Measurements from ENCODE around the gene ZNF384. TPM values are rescaled to one million over a fixed set of nuclear protein-coding genes. Genes with fewer than 3 reads are reported as not detected.

The ZNF384 gene
- total and polyA plus RNA-seq, 11 donors = 15.0 to 38.1 (median 25.2) TPM

DNA sequence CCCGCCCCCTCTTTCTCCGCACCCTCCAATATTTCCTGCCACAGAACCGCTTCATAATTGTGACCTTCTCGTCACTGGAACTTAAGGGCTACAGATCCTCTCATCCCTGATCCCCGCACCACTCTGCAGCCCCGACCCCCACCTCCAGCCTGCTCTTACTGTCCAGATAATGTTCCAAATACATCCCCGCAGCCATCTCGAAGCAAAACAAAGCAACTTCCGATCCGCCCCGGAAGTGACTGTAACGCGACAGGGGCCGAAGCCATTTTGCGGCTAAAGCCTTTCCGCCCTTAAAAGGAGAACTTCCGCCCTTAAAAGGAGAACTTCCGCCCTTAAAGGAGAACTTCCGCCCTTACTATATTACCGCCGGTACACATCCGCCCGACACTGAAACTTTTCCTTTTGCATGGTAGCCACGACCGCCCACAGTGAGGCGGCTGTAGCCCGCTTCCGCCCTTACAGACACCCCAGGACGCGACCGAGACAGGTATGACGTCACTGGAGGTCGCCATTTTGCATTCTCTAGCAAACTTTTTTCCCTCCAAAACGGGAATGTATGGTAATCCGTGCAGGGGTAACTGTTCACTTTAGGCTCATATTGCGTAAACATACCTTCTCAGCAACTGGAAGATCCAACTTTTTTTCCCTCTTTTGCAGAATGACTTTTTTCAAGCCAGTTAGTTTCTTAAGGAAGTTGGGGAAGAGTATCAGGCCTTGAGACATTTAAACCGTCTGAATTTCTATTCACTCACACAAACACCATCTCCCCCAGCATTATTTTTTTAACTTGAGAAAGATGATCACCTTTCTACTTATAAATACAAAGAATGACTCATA is 26.1 kb downstream of the ZNF384 start, which contains the start of gene ING4:
ING4 (minus strand) TSS at position 214 of the 837 bp plus-strand sequence; CDS start at position 196, 18 bp downstream.
- intact Hi-C loops (cut with DNase I) = loop anchor here in 9 of 10 donors (1.0 to 10.0 kb wide), 10 partner anchors 16 to 62 kb away; partner anchors contain the start of genes ZNF384 (in 8 of the 9), COPS7A (in 2 of the 9) and ACRBP (in 1 of the 9)
- DNase-seq (peak; percentile 97 to 99 (median 98)), ATAC-seq (peak; percentile 99 to 100 (median 100))
- WGBS, 4 donors = 2 to 3% (median 3%) methylated on average over 37 of the region's 37 CpGs
- H3K4me3 ChIP-seq = peak within 1 kb of the TSS; percentile 40 to 86 (median 74)
- H3K27me3 ChIP-seq = no peaks in the 10 kb centered on the region
- H3K4me1 ChIP-seq = peaks cover 0 to 24% (median 12%) of the 10 kb centered on the region in 12 donors
- H3K36me3 ChIP-seq = peaks cover 0 to 47% (median 30%) of the 10 kb centered on the region in 9 donors
- peak within 1 kb of the TSS; percentile 51 to 90 (median 78) for H3K27ac ChIP-seq
- no peaks in the 10 kb centered on the region for H3K9me3 ChIP-seq
- TF ChIP-seq POLR2A (IDR thresholded peaks at IDR 0.05) = no peak
- TF ChIP-seq, protein P1, sequence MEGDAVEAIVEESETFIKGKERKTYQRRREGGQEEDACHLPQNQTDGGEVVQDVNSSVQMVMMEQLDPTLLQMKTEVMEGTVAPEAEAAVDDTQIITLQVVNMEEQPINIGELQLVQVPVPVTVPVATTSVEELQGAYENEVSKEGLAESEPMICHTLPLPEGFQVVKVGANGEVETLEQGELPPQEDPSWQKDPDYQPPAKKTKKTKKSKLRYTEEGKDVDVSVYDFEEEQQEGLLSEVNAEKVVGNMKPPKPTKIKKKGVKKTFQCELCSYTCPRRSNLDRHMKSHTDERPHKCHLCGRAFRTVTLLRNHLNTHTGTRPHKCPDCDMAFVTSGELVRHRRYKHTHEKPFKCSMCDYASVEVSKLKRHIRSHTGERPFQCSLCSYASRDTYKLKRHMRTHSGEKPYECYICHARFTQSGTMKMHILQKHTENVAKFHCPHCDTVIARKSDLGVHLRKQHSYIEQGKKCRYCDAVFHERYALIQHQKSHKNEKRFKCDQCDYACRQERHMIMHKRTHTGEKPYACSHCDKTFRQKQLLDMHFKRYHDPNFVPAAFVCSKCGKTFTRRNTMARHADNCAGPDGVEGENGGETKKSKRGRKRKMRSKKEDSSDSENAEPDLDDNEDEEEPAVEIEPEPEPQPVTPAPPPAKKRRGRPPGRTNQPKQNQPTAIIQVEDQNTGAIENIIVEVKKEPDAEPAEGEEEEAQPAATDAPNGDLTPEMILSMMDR (IDR thresholded peaks at IDR 0.05) = no peak

DNA sequence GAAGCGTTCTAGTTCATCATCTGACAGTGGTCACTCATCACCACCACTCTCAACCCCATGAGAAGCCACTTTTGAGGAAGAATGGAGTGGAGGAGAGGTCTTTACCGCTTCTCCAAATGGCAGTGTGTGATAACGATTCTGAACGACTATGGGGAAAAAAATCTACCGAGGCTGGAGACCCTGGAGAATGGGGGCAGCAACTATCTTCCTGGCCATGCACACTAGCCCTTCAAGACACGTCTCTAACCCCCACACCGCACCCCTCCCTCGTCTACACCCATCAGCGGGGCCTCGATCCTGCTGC is 26.6 kb downstream of the ZNF384 start:
- WGBS, 4 donors = 0 to 1% (median 1%) methylated on average over 10 of the region's 10 CpGs
- Histone ChIP-seq H3K27ac (peak overlapping the region in 11 of 12 donors; percentile 58 to 90 (median 71)), H3K4me3 (peak overlapping the region; percentile 40 to 86 (median 74)), H3K27me3 (no peaks in the 10 kb centered on the region), H3K4me1 (peaks cover 0 to 24% (median 12%) of the 10 kb centered on the region in 12 donors), H3K9me3 (no peaks in the 10 kb centered on the region), H3K36me3 (peaks cover 0 to 47% (median 28%) of the 10 kb centered on the region in 9 donors)
- DNase-seq = no peak
- intact Hi-C loops (cut with DNase I) = loop anchor here in 8 of 10 donors (2.0 to 10.0 kb wide), 8 partner anchors 16 to 62 kb away; partner anchors contain the start of genes COPS7A (in 2 of the 8), ACRBP (in 1 of the 8) and ZNF384 (in 1 of the 8)
- ATAC-seq = peak; percentile 21 to 57 (median 34)
- TF ChIP-seq, protein P1 (IDR thresholded peaks at IDR 0.05) = no peak
- no peak for TF ChIP-seq POLR2A (IDR thresholded peaks at IDR 0.05)

DNA sequence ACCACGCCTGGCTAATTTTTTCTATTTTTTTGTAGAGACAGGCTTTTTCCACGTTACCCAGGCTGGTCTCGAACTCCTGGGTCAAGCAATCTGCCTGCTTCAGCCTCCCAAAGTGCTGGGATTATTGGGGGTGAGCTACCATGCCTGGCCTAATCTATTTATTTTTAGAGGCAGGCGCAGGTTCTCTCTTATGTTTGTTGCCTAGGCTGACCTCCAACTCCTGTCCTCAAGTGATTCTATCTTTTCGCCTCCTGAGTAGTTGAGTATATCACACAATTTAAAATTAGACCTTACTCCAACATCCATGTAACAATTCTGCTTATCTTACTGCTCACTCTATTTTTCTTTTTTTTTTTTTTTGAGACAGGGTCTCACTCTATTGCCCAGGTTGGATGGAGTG is 35.2 kb downstream of the ZNF384 start:
- H3K4me1 ChIP-seq = peaks cover 0 to 18% (median 5%) of the 10 kb centered on the region in 12 donors
- H3K27ac ChIP-seq = peak overlapping the region in 7 of 12 donors; percentile 3 to 76 (median 52)
- no peaks in the 10 kb centered on the region for H3K9me3 ChIP-seq
- DNase-seq (no peak), ATAC-seq (peak; percentile 66 to 87 (median 78))
- no peak overlapping the region for H3K4me3 ChIP-seq
- intact Hi-C loops (cut with DNase I) = loop anchor here in 1 of 10 donors (5.0 kb wide), 1 partner anchor 37 kb away; no protein-coding TSS in a partner anchor
- peaks cover 3 to 99% (median 84%) of the 10 kb centered on the region in 9 donors for H3K36me3 ChIP-seq
- H3K27me3 ChIP-seq = no peaks in the 10 kb centered on the region
- 55 to 66% (median 60%) methylated on average over 5 of the region's 5 CpGs for WGBS, 4 donors
- TF ChIP-seq, protein P1 (IDR thresholded peaks at IDR 0.05) = no peak
- TF ChIP-seq POLR2A (IDR thresholded peaks at IDR 0.05) = no peak

DNA sequence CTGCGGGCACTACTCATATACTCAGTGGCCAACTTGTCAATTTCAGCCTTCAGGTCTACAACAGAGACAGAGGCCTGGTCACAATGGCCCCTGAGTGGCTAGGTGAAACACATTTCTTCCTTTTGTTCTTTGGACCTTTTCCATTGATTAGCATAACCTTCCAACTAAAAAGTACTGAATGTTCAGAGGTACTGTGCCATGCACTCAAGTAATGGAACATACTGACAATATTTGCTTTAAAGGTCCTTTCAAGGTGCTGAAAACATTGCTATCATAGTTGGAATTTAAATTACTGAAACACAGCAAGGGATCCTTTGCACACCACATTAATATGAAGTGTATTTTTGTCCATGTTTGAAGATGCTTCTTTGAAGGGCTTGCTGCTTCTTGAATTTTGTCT is 35.8 kb downstream of the ZNF384 start:
- no peak overlapping the region for H3K4me3 ChIP-seq
- intact Hi-C loops (cut with DNase I) = loop anchor here in 1 of 10 donors (5.0 kb wide), 1 partner anchor 36 kb away; no protein-coding TSS in a partner anchor
- H3K36me3 ChIP-seq = peaks cover 3 to 98% (median 85%) of the 10 kb centered on the region in 9 donors
- ATAC-seq (peak in 2 of 4 donors; percentile 23 to 34), DNase-seq (no peak)
- WGBS, 4 donors = 93 to 100% (median 95%) methylated on average over 1 of the region's 1 CpG
- no peaks in the 10 kb centered on the region for H3K9me3 ChIP-seq
- peak overlapping the region in 5 of 12 donors; percentile 27 to 76 (median 64) for H3K27ac ChIP-seq
- H3K4me1 ChIP-seq = peaks cover 0 to 18% (median 5%) of the 10 kb centered on the region in 12 donors
- H3K27me3 ChIP-seq = no peaks in the 10 kb centered on the region
- TF ChIP-seq, protein P1 (IDR thresholded peaks at IDR 0.05) = no peak
